Measurements from ENCODE around the gene GALNT12. TPM values are rescaled to one million over a fixed set of nuclear protein-coding genes. Genes with fewer than 3 reads are reported as not detected.

GALNT12 gene
- total RNA-seq, 3 donors from 2014 or later: 2.6 to 6.6 (median 3.9) TPM

- Histone ChIP-seq H3K27ac (no peak overlapping the region), H3K27me3 (peaks cover 0 to 4% of the 10 kb centered on the region in 2 donors), H3K9me3 (no peaks in the 10 kb centered on the region), H3K4me3 (no peak overlapping the region), H3K4me1 (no peaks in the 10 kb centered on the region), H3K36me3 (no peaks in the 10 kb centered on the region)
- no peak for TF ChIP-seq POLR2AphosphoS5 (IDR thresholded peaks at IDR 0.05)
- no peak for TF ChIP-seq CTCF (IDR thresholded peaks at IDR 0.05)
- peak in 1 of 2 donors; percentile 2 for DNase-seq (ENCODE audit: low spot score in 2 of 2)
- intact Hi-C loops (cut with DNase I; ENCODE audit: low total_unique reads): no loop called here
These were observed 14.4 kb upstream of the GALNT12 start for GRCh38 chr9:98793031-98793430.

- Histone ChIP-seq H3K4me3 (no peak overlapping the region), H3K4me1 (no peaks in the 10 kb centered on the region), H3K27ac (no peak overlapping the region)
These were observed 12.7 kb upstream of the GALNT12 start for GRCh38 chr9:98794802-98795201.

GRCh38 chr9:98795295-98795955, 12.0 kb upstream of the GALNT12 start:
- intact Hi-C loops (cut with DNase I; ENCODE audit: low total_unique reads): no loop called here
- peak overlapping the region; percentile 60 to 71 (median 68) for H3K4me3 ChIP-seq
- no peak overlapping the region for H3K27ac ChIP-seq
- H3K9me3 ChIP-seq: peaks cover 0 to 10% of the 10 kb centered on the region in 2 donors
- no peaks in the 10 kb centered on the region for H3K4me1 ChIP-seq
- peak in 1 of 2 donors; percentile 13 for DNase-seq (ENCODE audit: low spot score in 2 of 2)
- no peaks in the 10 kb centered on the region for H3K36me3 ChIP-seq
- peaks cover 0 to 10% of the 10 kb centered on the region in 2 donors for H3K27me3 ChIP-seq
- TF ChIP-seq CTCF (IDR thresholded peaks at IDR 0.05) (no peak), POLR2A (IDR thresholded peaks at IDR 0.05) (no peak), POLR2AphosphoS5 (IDR thresholded peaks at IDR 0.05) (no peak)

More at GRCh38 chr9:98794802-98795201, 12.7 kb upstream of the GALNT12 start:
- Histone ChIP-seq H3K36me3 (no peaks in the 10 kb centered on the region), H3K9me3 (peaks cover 0 to 10% of the 10 kb centered on the region in 2 donors), H3K27me3 (peaks cover 0 to 4% of the 10 kb centered on the region in 2 donors)
- intact Hi-C loops (cut with DNase I; ENCODE audit: low total_unique reads): no loop called here
- DNase-seq (ENCODE audit: low spot score in 2 of 2): no peak
- TF ChIP-seq POLR2AphosphoS5 (IDR thresholded peaks at IDR 0.05): no peak
- no peak for TF ChIP-seq POLR2A (IDR thresholded peaks at IDR 0.05)
- TF ChIP-seq CTCF (IDR thresholded peaks at IDR 0.05): no peak

GRCh38 chr9:98795970-98796363, 11.5 kb upstream of the GALNT12 start:
- Histone ChIP-seq H3K27me3 (peaks cover 0 to 10% of the 10 kb centered on the region in 2 donors), H3K4me3 (peak overlapping the region; percentile 60 to 71 (median 68)), H3K4me1 (no peaks in the 10 kb centered on the region), H3K27ac (peak overlapping the region in 1 of 2 donors; percentile 66), H3K36me3 (no peaks in the 10 kb centered on the region), H3K9me3 (peaks cover 0 to 10% of the 10 kb centered on the region in 2 donors)
- TF ChIP-seq CTCF (IDR thresholded peaks at IDR 0.05): no peak
- no peak for TF ChIP-seq POLR2AphosphoS5 (IDR thresholded peaks at IDR 0.05)
- no peak for TF ChIP-seq POLR2A (IDR thresholded peaks at IDR 0.05)
- peak in 1 of 2 donors; percentile 12 for DNase-seq (ENCODE audit: low spot score in 2 of 2)
- intact Hi-C loops (cut with DNase I; ENCODE audit: low total_unique reads): no loop called here

- H3K27ac ChIP-seq: peak within 1 kb of the TSS in 1 of 2 donors; percentile 66
- H3K4me1 ChIP-seq: no peaks in the 10 kb centered on the region
- H3K27me3 ChIP-seq: peaks cover 0 to 10% of the 10 kb centered on the region in 2 donors
- intact Hi-C loops (cut with DNase I; ENCODE audit: low total_unique reads): no loop called here
- H3K36me3 ChIP-seq: no peaks in the 10 kb centered on the region
- peak within 1 kb of the TSS; percentile 60 to 71 (median 68) for H3K4me3 ChIP-seq
- TF ChIP-seq CTCF (IDR thresholded peaks at IDR 0.05) (peak in 1 of 3 donors; percentile 57), POLR2AphosphoS5 (IDR thresholded peaks at IDR 0.05) (peak in 1 of 3 donors; percentile 9), POLR2A (IDR thresholded peaks at IDR 0.05) (no peak)
- peaks cover 0 to 10% of the 10 kb centered on the region in 2 donors for H3K9me3 ChIP-seq
- DNase-seq (ENCODE audit: low spot score in 2 of 2): peak in 1 of 2 donors; percentile 25
These were observed 10.9 kb upstream of the GALNT12 start, which contains the start of gene ANKS6 for GRCh38 chr9:98796364-98797101. TSS of gene ANKS6 (minus strand) at chr9:98796555. CDS start at chr9:98796491, 64 bp downstream.

Data from breast epithelium (tissue), 4 donors.